SU-DHL-6 (cell line): ENCODE data around the gene WWP2.
"Not testable (repeated sequence)": the region's sequence is repeated elsewhere in the genome, so short reads cannot be mapped to it uniquely, and the experiment has no call there.

ENCODE experiments used
- H2AFZ ChIP-seq: fragments of 200-600 bp; sonication (generic); 2 replicates; pipeline ENCODE4 v1.6.1; 2014; ENCODE audit warnings: low read depth, mild to moderate bottlenecking, moderate library complexity, mixed read lengths, antibody characterized with exemption, low read length; ENCODE audit not compliant: severe bottlenecking
- H3F3A ChIP-seq: fragments of 200-600 bp; shearing (Covaris generic); 2 replicates; pipeline ENCODE4 v1.6.0; 2016; ENCODE audit warnings: antibody characterized with exemption, mild to moderate bottlenecking; ENCODE audit not compliant: insufficient read depth
- H3K27ac ChIP-seq: fragments of 200-600 bp; sonication (generic); 2 replicates; pipeline ENCODE4 v1.5.1; 2016; ENCODE audit warnings: low read depth, mild to moderate bottlenecking, low read length, moderate library complexity, mixed read lengths
- H3K27me3 ChIP-seq: fragments of 200-600 bp; sonication (generic), shearing (Covaris generic); 2 replicates; pipeline ENCODE4 v1.6.0; 2014; ENCODE audit warnings: mild to moderate bottlenecking, low read length
- H3K36me3 ChIP-seq: fragments of 200-600 bp; sonication (generic); 2 replicates; pipeline ENCODE4 v1.6.1; 2014; ENCODE audit warnings: mild to moderate bottlenecking, low read length, mixed read lengths
- H3K4me2 ChIP-seq: fragments of 300-600, 200-600 bp; shearing (Covaris generic), sonication (generic); 2 replicates; pipeline ENCODE4 v1.6.0; 2014; ENCODE audit warnings: low read length, low read depth, mild to moderate bottlenecking; ENCODE audit not compliant: poor library complexity, severe bottlenecking
- H3K4me3 ChIP-seq: fragments of 200-600 bp; sonication (generic); 2 replicates; pipeline ENCODE4 v1.5.1; 2014; ENCODE audit warnings: antibody characterized with exemption, low read length, mild to moderate bottlenecking, mixed read lengths; ENCODE audit not compliant: insufficient read depth, poor library complexity, severe bottlenecking
- H3K79me2 ChIP-seq: fragments of 200-600 bp; sonication (generic); 2 replicates; pipeline ENCODE4 v1.6.1; 2014; ENCODE audit warnings: mild to moderate bottlenecking, low read length, moderate library complexity; ENCODE audit not compliant: insufficient read depth
- H3K9ac ChIP-seq: fragments of 200-600 bp; sonication (generic); 2 replicates; pipeline ENCODE4 v1.7.0; 2014; ENCODE audit warnings: mild to moderate bottlenecking, low read length
- H3K9me2 ChIP-seq: fragments of 200-600 bp; sonication (generic); replicated peaks from 2 replicates; pipeline ENCODE4 v1.6.1; 2014; ENCODE audit warnings: low read length; ENCODE audit not compliant: insufficient read depth
- H3K9me3 ChIP-seq: fragments of 200-600 bp; sonication (generic); 2 replicates; pipeline ENCODE4 v1.6.1; 2014; ENCODE audit warnings: low read length, mixed read lengths; ENCODE audit not compliant: insufficient read depth
- H4K20me1 ChIP-seq: fragments of 200-600 bp; sonication (generic); 2 replicates; pipeline ENCODE4 v1.6.1; 2014; ENCODE audit warnings: low read depth, mild to moderate bottlenecking, antibody characterized with exemption, low read length, moderate library complexity, mixed read lengths
- EZH2phosphoT487 ChIP-seq: fragments of 200-600 bp; sonication (generic), shearing (Covaris generic); conservative IDR thresholded peaks from 2 replicates; pipeline ENCODE4 v1.6.1; 2018; ENCODE audit warnings: mild to moderate bottlenecking, antibody characterized with exemption, low read length, moderate library complexity, mixed read lengths
- TF ChIP-seq, protein P1 (sequence below): fragments of 200-600 bp; sonication (generic); IDR thresholded peaks from one replicate; pipeline ENCODE4 v1.5.1; 2017; ENCODE audit warnings: antibody characterized with exemption, mild to moderate bottlenecking, low read length, moderate library complexity; ENCODE audit not compliant: insufficient read depth, poor library complexity, severe bottlenecking

Gene WWP2

DNA sequence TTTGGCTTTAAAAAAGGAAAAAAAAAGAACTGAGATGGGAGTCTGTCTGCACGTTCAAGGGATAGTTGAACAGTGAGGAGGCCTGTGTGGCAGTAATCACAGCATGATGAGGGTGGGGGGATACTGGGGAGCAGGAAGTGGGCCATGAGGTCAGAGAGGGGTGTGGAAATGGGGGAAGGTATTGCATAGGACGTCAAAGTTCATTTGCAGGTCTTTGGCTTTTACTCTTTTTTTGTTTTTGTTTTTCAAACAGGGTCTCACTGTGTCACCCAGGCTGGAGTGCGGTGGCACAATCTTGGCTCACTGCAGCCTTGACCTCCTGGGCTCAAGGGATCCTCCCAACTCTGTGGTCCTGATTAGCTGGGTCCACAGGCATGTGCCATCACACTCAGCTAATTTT lies 19.0 kb downstream of the WWP2 start:
- H3K27me3 ChIP-seq, result no peaks in the 10 kb centered on the region
- no peaks in the 10 kb centered on the region for H3F3A ChIP-seq
- no peak overlapping the region for H2AFZ ChIP-seq
- H3K9me2 ChIP-seq, result no peaks in the 10 kb centered on the region
- no peak overlapping the region for H3K4me2 ChIP-seq
- no peaks in the 10 kb centered on the region for H3K9me3 ChIP-seq
- H3K9ac ChIP-seq, result no peak overlapping the region
- H3K4me3 ChIP-seq, result no peak overlapping the region
- H3K36me3 ChIP-seq, result no peaks in the 10 kb centered on the region
- H4K20me1 ChIP-seq, result no peaks in the 10 kb centered on the region
- H3K79me2 ChIP-seq, result peaks cover 21% of the 10 kb centered on the region
- TF ChIP-seq EZH2phosphoT487, result no peak
- TF ChIP-seq, protein P1, sequence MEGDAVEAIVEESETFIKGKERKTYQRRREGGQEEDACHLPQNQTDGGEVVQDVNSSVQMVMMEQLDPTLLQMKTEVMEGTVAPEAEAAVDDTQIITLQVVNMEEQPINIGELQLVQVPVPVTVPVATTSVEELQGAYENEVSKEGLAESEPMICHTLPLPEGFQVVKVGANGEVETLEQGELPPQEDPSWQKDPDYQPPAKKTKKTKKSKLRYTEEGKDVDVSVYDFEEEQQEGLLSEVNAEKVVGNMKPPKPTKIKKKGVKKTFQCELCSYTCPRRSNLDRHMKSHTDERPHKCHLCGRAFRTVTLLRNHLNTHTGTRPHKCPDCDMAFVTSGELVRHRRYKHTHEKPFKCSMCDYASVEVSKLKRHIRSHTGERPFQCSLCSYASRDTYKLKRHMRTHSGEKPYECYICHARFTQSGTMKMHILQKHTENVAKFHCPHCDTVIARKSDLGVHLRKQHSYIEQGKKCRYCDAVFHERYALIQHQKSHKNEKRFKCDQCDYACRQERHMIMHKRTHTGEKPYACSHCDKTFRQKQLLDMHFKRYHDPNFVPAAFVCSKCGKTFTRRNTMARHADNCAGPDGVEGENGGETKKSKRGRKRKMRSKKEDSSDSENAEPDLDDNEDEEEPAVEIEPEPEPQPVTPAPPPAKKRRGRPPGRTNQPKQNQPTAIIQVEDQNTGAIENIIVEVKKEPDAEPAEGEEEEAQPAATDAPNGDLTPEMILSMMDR, result no peak
- no peak overlapping the region for H3K27ac ChIP-seq

GRCh38 chr16:69784586-69784985 lies 22.5 kb downstream of the WWP2 start:
- no peak overlapping the region for H3K9ac ChIP-seq
- H3K9me2 ChIP-seq, result no peaks in the 10 kb centered on the region
- no peak overlapping the region for H3K4me3 ChIP-seq
- no peak for TF ChIP-seq EZH2phosphoT487
- TF ChIP-seq, protein P1, result no peak
- H3F3A ChIP-seq, result no peaks in the 10 kb centered on the region; the same call in 1 of the 2 replicates
- no peaks in the 10 kb centered on the region for H3K9me3 ChIP-seq
- no peak overlapping the region for H3K4me2 ChIP-seq
- H3K27me3 ChIP-seq, result no peaks in the 10 kb centered on the region
- no peak overlapping the region for H3K27ac ChIP-seq
- peaks cover 9% of the 10 kb centered on the region; the same call in 1 of the 2 replicates for H3K79me2 ChIP-seq
- no peak overlapping the region for H2AFZ ChIP-seq
- H3K36me3 ChIP-seq, result 0 out of 2 replicates have a peak, but pooled peaks cover 2% of the 10 kb centered on the region
- no peaks in the 10 kb centered on the region for H4K20me1 ChIP-seq

- no peaks in the 10 kb centered on the region; the same call in 1 of the 2 replicates for H3K79me2 ChIP-seq
- H3K36me3 ChIP-seq, result 0 out of 2 replicates have a peak, but pooled peaks cover 2% of the 10 kb centered on the region
- no peaks in the 10 kb centered on the region for H4K20me1 ChIP-seq
- H3K4me3 ChIP-seq, result no peak overlapping the region
- no peak overlapping the region for H2AFZ ChIP-seq
- H3F3A ChIP-seq, result no peaks in the 10 kb centered on the region; the same call in 1 of the 2 replicates
- no peaks in the 10 kb centered on the region for H3K27me3 ChIP-seq
- TF ChIP-seq, protein P1, result no peak
- TF ChIP-seq EZH2phosphoT487, result no peak
- no peak overlapping the region for H3K4me2 ChIP-seq
- H3K9ac ChIP-seq, result no peak overlapping the region
- H3K9me2 ChIP-seq, result no peaks in the 10 kb centered on the region
- no peak overlapping the region for H3K27ac ChIP-seq
- no peaks in the 10 kb centered on the region for H3K9me3 ChIP-seq
These were observed 25.8 kb downstream of the WWP2 start for GRCh38 chr16:69787883-69788282.

GRCh38 chr16:69791391-69791847 lies 29.3 kb downstream of the WWP2 start:
- not testable (repeated sequence) for H3K27ac ChIP-seq, H3K4me2 ChIP-seq, H3K27me3 ChIP-seq, H3K36me3 ChIP-seq, H3F3A ChIP-seq, H4K20me1 ChIP-seq, H3K79me2 ChIP-seq, H3K9me3 ChIP-seq, H3K9ac ChIP-seq, H3K9me2 ChIP-seq, H2AFZ ChIP-seq, H3K4me3 ChIP-seq
